H1 (cell line): Measurements from ENCODE around the gene HSF2. TPM values are rescaled to one million over a fixed set of nuclear protein-coding genes. Genes with fewer than 3 reads are reported as not detected.

Experiments used
- CTCF ChIP-seq, 3 experiments: IDR thresholded peaks; 1 replicate in 2 of 3; 2 replicates in 1 of 3; pipeline versions ENCODE4 v1.5.1 to v1.6.1; 2011; ENCODE audit warnings: low read length in 3 of 3, mild to moderate bottlenecking in 3 of 3, inconsistent platforms in 2 of 3, low read depth in 1 of 3, moderate library complexity in 1 of 3; ENCODE audit not compliant: insufficient read depth in 1 of 3; ENCODE audit errors: control extremely low read depth in 1 of 3
- EZH2 ChIP-seq: fragments of 200-600 bp; sonication (generic); IDR thresholded peaks from 2 replicates; pipeline ENCODE4 v1.7.1; 2012; ENCODE audit warnings: low read depth, mild to moderate bottlenecking, moderate library complexity, low read length, inconsistent platforms; ENCODE audit not compliant: severe bottlenecking
- RAD21 ChIP-seq, 2 experiments: IDR thresholded peaks in 1 of 2; conservative IDR thresholded peaks in 1 of 2; 2 replicates each; pipeline ENCODE4 v1.6.1; 2011; ENCODE audit warnings: low read depth in 2 of 2, low read length in 2 of 2, improper control_type of control experiment in 1 of 2, inconsistent platforms in 1 of 2, mild to moderate bottlenecking in 1 of 2, moderate library complexity in 1 of 2
- polyA plus RNA-seq, 7 experiments: library from polyadenylated mRNA; depleted of rRNA in 3 of 7; stranded (reverse) in 5 of 7; unstranded in 2 of 7; fragments of >200 nt in 5 of 7; fragments of 200-250 nt in 2 of 7; gene quantifications; 1 replicate in 5 of 7; 2 replicates in 1 of 7; 4 replicates in 1 of 7; pipeline versions ENCODE4 v1.2.1 to v1.2.3, GENCODE V29; 2011 to 2013; ENCODE audit warnings: missing spikeins in 2 of 7, mixed read lengths in 2 of 7
- total RNA-seq: library from RNA; stranded (reverse); fragmentation: NEBNext Ultra II Directional; extraction: Animal tissue kit (Norgen Biotek cat#: 25700); gene quantifications from 2 replicates; pipeline ENCODE4 v1.2.1, GENCODE V29; 2021
- TF ChIP-seq, protein P1 (sequence below): fragments of 300-600 bp; sonication (generic); IDR thresholded peaks from 2 replicates; pipeline ENCODE4 v1.7.1; 2012; ENCODE audit warnings: low read length, moderate library complexity, mild to moderate bottlenecking, inconsistent platforms; ENCODE audit not compliant: insufficient replicate concordance
- TF ChIP-seq, protein P2 (sequence below): IDR thresholded peaks from 2 replicates; pipeline ENCODE4 v1.6.1; 2012; ENCODE audit warnings: inconsistent platforms

HSF2 gene
- total and polyA plus RNA-seq, 2 of the 8 experiments (the other 6 are each of a cell fraction or from before 2014, with no cell fraction given) = 16.3 to 18.3 TPM

DNA sequence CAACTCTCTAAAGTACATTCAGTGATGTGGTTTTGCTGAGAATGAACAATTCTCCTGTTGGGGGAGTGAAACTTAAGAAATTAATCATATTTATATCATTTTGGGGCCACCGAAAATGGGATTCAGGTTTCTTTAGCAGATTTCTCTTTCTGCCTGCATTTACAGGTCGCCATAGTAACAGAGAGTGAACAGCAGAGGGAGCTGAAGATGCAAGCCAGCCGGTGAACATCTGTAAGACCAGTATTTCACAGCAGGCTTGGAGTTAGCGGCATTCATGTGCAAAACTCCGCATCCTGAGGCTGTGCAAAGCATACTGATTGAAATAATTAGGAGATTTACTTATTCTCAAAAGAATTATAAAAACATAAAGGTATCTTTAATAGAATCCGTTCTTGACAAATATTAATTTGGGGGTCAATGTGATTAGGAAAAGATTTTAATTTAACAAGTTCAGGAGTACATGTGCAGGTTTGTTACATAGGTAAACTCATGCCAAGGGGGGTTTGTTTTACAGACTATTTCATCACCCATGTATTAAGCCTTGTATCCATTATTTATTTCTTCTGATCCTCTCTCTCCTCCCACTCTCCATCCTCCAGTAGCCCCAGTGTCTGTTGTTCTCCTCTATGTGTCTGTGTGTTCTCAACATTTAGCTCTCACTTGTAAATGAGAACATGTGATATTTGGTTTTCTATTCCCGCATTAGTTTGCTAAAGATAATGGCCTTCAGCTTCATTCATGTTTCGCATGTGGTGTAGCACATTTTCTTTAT is 17.8 kb upstream of the HSF2 start (continued):
- TF ChIP-seq, protein P1, sequence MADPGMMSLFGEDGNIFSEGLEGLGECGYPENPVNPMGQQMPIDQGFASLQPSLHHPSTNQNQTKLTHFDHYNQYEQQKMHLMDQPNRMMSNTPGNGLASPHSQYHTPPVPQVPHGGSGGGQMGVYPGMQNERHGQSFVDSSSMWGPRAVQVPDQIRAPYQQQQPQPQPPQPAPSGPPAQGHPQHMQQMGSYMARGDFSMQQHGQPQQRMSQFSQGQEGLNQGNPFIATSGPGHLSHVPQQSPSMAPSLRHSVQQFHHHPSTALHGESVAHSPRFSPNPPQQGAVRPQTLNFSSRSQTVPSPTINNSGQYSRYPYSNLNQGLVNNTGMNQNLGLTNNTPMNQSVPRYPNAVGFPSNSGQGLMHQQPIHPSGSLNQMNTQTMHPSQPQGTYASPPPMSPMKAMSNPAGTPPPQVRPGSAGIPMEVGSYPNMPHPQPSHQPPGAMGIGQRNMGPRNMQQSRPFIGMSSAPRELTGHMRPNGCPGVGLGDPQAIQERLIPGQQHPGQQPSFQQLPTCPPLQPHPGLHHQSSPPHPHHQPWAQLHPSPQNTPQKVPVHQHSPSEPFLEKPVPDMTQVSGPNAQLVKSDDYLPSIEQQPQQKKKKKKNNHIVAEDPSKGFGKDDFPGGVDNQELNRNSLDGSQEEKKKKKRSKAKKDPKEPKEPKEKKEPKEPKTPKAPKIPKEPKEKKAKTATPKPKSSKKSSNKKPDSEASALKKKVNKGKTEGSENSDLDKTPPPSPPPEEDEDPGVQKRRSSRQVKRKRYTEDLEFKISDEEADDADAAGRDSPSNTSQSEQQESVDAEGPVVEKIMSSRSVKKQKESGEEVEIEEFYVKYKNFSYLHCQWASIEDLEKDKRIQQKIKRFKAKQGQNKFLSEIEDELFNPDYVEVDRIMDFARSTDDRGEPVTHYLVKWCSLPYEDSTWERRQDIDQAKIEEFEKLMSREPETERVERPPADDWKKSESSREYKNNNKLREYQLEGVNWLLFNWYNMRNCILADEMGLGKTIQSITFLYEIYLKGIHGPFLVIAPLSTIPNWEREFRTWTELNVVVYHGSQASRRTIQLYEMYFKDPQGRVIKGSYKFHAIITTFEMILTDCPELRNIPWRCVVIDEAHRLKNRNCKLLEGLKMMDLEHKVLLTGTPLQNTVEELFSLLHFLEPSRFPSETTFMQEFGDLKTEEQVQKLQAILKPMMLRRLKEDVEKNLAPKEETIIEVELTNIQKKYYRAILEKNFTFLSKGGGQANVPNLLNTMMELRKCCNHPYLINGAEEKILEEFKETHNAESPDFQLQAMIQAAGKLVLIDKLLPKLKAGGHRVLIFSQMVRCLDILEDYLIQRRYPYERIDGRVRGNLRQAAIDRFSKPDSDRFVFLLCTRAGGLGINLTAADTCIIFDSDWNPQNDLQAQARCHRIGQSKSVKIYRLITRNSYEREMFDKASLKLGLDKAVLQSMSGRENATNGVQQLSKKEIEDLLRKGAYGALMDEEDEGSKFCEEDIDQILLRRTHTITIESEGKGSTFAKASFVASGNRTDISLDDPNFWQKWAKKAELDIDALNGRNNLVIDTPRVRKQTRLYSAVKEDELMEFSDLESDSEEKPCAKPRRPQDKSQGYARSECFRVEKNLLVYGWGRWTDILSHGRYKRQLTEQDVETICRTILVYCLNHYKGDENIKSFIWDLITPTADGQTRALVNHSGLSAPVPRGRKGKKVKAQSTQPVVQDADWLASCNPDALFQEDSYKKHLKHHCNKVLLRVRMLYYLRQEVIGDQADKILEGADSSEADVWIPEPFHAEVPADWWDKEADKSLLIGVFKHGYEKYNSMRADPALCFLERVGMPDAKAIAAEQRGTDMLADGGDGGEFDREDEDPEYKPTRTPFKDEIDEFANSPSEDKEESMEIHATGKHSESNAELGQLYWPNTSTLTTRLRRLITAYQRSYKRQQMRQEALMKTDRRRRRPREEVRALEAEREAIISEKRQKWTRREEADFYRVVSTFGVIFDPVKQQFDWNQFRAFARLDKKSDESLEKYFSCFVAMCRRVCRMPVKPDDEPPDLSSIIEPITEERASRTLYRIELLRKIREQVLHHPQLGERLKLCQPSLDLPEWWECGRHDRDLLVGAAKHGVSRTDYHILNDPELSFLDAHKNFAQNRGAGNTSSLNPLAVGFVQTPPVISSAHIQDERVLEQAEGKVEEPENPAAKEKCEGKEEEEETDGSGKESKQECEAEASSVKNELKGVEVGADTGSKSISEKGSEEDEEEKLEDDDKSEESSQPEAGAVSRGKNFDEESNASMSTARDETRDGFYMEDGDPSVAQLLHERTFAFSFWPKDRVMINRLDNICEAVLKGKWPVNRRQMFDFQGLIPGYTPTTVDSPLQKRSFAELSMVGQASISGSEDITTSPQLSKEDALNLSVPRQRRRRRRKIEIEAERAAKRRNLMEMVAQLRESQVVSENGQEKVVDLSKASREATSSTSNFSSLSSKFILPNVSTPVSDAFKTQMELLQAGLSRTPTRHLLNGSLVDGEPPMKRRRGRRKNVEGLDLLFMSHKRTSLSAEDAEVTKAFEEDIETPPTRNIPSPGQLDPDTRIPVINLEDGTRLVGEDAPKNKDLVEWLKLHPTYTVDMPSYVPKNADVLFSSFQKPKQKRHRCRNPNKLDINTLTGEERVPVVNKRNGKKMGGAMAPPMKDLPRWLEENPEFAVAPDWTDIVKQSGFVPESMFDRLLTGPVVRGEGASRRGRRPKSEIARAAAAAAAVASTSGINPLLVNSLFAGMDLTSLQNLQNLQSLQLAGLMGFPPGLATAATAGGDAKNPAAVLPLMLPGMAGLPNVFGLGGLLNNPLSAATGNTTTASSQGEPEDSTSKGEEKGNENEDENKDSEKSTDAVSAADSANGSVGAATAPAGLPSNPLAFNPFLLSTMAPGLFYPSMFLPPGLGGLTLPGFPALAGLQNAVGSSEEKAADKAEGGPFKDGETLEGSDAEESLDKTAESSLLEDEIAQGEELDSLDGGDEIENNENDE = peak; percentile 52
- TF ChIP-seq RAD21 (IDR thresholded peaks at IDR 0.05 in 1 of 2, conservative IDR thresholded peaks at IDR 0.05 in 1 of 2; ENCODE audit: low read depth in 2 of 2, low read length in 2 of 2) (peak; percentile 76 to 78), EZH2 (no peak), CTCF (IDR thresholded peaks at IDR 0.05; ENCODE audit: control extremely low read depth in 1 of 3, insufficient read depth in 1 of 3, low read depth in 1 of 3, low read length in 3 of 3) (peak; percentile 36 to 76 (median 69))
- TF ChIP-seq, protein P2, sequence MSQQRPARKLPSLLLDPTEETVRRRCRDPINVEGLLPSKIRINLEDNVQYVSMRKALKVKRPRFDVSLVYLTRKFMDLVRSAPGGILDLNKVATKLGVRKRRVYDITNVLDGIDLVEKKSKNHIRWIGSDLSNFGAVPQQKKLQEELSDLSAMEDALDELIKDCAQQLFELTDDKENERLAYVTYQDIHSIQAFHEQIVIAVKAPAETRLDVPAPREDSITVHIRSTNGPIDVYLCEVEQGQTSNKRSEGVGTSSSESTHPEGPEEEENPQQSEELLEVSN = no peak
